ENCODE data around the gene FXYD3. TPM values are rescaled to one million over a fixed set of nuclear protein-coding genes. Genes with fewer than 3 reads are reported as not detected.

The FXYD3 gene
- polyA plus RNA-seq, 1 donor, result 0.42 TPM

GRCh38 chr19:35160629-35161433, 45.2 kb downstream of the FXYD3 start:
- DNase-seq (ENCODE audit: low read depth), result no peak

- no peak for DNase-seq (ENCODE audit: low read depth)
These were observed 45.8 kb downstream of the FXYD3 start for GRCh38 chr19:35161434-35161743.

- no peak for DNase-seq (ENCODE audit: low read depth)
These were observed 47.1 kb downstream of the FXYD3 start for GRCh38 chr19:35162471-35163326.

GRCh38 chr19:35164418-35164817, 48.8 kb downstream of the FXYD3 start:
- no peak for DNase-seq (ENCODE audit: low read depth)

GRCh38 chr19:35165200-35166058, 49.8 kb downstream of the FXYD3 start:
- DNase-seq (ENCODE audit: low read depth), result no peak

- DNase-seq (ENCODE audit: low read depth), result no peak
These were observed 50.8 kb downstream of the FXYD3 start for GRCh38 chr19:35166100-35167063.

- no peak for DNase-seq (ENCODE audit: low read depth)
These were observed 51.9 kb downstream of the FXYD3 start for GRCh38 chr19:35167251-35168119.

- DNase-seq (ENCODE audit: low read depth), result no peak
These were observed 52.6 kb downstream of the FXYD3 start for GRCh38 chr19:35168196-35168595.

- DNase-seq (ENCODE audit: low read depth), result no peak
These were observed 53.8 kb downstream of the FXYD3 start for GRCh38 chr19:35169221-35169995.

- no peak for DNase-seq (ENCODE audit: low read depth)
These were observed 54.9 kb downstream of the FXYD3 start for GRCh38 chr19:35170359-35171061.

- DNase-seq (ENCODE audit: low read depth), result no peak
These were observed 56.1 kb downstream of the FXYD3 start for GRCh38 chr19:35171730-35172129.

Other genes starting within 250 kb of the FXYD3 start
- gene ZNF30, start 188.9 kb upstream of the FXYD3 start, polyA plus RNA-seq (ENCODE audit: insufficient read length), result 3.6 TPM
- gene ZNF792, start 151.6 kb upstream of the FXYD3 start, polyA plus RNA-seq (ENCODE audit: insufficient read length), result 2.0 TPM
- gene GRAMD1A, start 115.5 kb upstream of the FXYD3 start, polyA plus RNA-seq (ENCODE audit: insufficient read length), result 41.0 TPM
- gene SCN1B, start 85.4 kb upstream of the FXYD3 start, polyA plus RNA-seq (ENCODE audit: insufficient read length), result 6.3 TPM
- 0.23 TPM for gene HPN, start 74.1 kb upstream of the FXYD3 start, polyA plus RNA-seq (ENCODE audit: insufficient read length)
- 9.0 TPM for gene LGI4, start 19.2 kb downstream of the FXYD3 start, polyA plus RNA-seq (ENCODE audit: insufficient read length)
- 261 TPM for gene FXYD1, start 23.0 kb downstream of the FXYD3 start, polyA plus RNA-seq (ENCODE audit: insufficient read length)
- gene FXYD7, start 27.4 kb downstream of the FXYD3 start, polyA plus RNA-seq (ENCODE audit: insufficient read length), result 1.0 TPM
- 16.2 TPM for gene FXYD5, start 38.9 kb downstream of the FXYD3 start, polyA plus RNA-seq (ENCODE audit: insufficient read length)
- not detected for gene FAM187B, start 112.9 kb downstream of the FXYD3 start, polyA plus RNA-seq (ENCODE audit: insufficient read length)
- gene LSR, start 133.2 kb downstream of the FXYD3 start, polyA plus RNA-seq (ENCODE audit: insufficient read length), result 3.7 TPM
- 100 TPM for gene USF2, start 153.1 kb downstream of the FXYD3 start, polyA plus RNA-seq (ENCODE audit: insufficient read length)
- 0.15 TPM for gene HAMP, start 166.7 kb downstream of the FXYD3 start, polyA plus RNA-seq (ENCODE audit: insufficient read length)
- gene MAG, start 176.3 kb downstream of the FXYD3 start, polyA plus RNA-seq (ENCODE audit: insufficient read length), result 0.33 TPM
- 0.82 TPM for gene CD22, start 213.4 kb downstream of the FXYD3 start, polyA plus RNA-seq (ENCODE audit: insufficient read length)
- gene FFAR1, start 232.1 kb downstream of the FXYD3 start, polyA plus RNA-seq (ENCODE audit: insufficient read length), result not detected
- 0.08 TPM for gene FFAR3, start 242.6 kb downstream of the FXYD3 start, polyA plus RNA-seq (ENCODE audit: insufficient read length)